Breast epithelium (tissue), 4 donors: ENCODE data around the gene VPS72. TPM values are rescaled to one million over a fixed set of nuclear protein-coding genes. Genes with fewer than 3 reads are reported as not detected.
"Not testable (repeated sequence)": the region's sequence is repeated elsewhere in the genome, so short reads cannot be mapped to it uniquely, and the experiment has no call there.

Experiments used
- DNase-seq, 2 donors: peaks; one replicate each; pipeline ENCODE4 v3.0.0-alpha.2; 2019; ENCODE audit warnings: low spot score in 2 of 2
- H3K27ac ChIP-seq, 2 donors: fragments of 200-600 bp; sonication (generic) in 1 of 2; one replicate each; pipeline ENCODE4 v1.5.1; 2016 to 2019; ENCODE audit warnings: mild to moderate bottlenecking in 1 of 2
- H3K27me3 ChIP-seq, 2 donors: fragments of 200-600 bp; sonication (generic) in 1 of 2; one replicate each; pipeline versions ENCODE4 v1.5.1 to v1.6.0; 2017 to 2019; ENCODE audit warnings: control low read depth in 1 of 2, mild to moderate bottlenecking in 1 of 2
- H3K36me3 ChIP-seq: fragments of 200-600 bp; one replicate; pipeline ENCODE4 v1.5.1; 2019
- H3K4me1 ChIP-seq, 2 donors: fragments of 200-600 bp; sonication (generic); one replicate each; pipeline ENCODE4 v1.5.1; 2016 to 2019; ENCODE audit warnings: control low read depth in 1 of 2
- H3K4me3 ChIP-seq, 3 donors: fragments of 200-600 bp; sonication (generic); 1 replicate in 2 of 3; 2 replicates in 1 of 3; pipeline ENCODE4 v1.5.1; 2016 to 2019; ENCODE audit warnings: mild to moderate bottlenecking in 3 of 3, moderate library complexity in 2 of 3
- H3K9me3 ChIP-seq, 2 donors: fragments of 200-600 bp; sonication (generic) in 1 of 2; one replicate each; pipeline ENCODE4 v1.5.1; 2016 to 2019; ENCODE audit warnings: control low read depth in 1 of 2
- POLR2A ChIP-seq: fragments of 450-650 bp; IDR thresholded peaks from one replicate; pipeline ENCODE4 v1.6.1; 2016; ENCODE audit warnings: antibody characterized with exemption, mild to moderate bottlenecking, moderate library complexity
- POLR2AphosphoS5 ChIP-seq, 3 donors: sonication (generic); formaldehyde crosslinking; IDR thresholded peaks; one replicate each; pipeline ENCODE4 v1.6.1; 2017; ENCODE audit warnings: antibody characterized with exemption in 3 of 3
- intact Hi-C: fragments of 100-400 bp; cut with DNase I; formaldehyde crosslinking; loops from one replicate; pipeline ENCODE4 v1.15.1; 2023; ENCODE audit warnings: low total_unique reads
- total RNA-seq, 3 donors: library from RNA; depleted of rRNA; stranded (reverse); fragments of >200 nt; gene quantifications; one replicate each; pipeline ENCODE4 v1.1.0, GENCODE V29; 2016
- TF ChIP-seq, protein P1 (sequence below), 3 donors: fragments of 450-650 bp; IDR thresholded peaks; one replicate each; pipeline ENCODE4 v1.5.1; 2016 to 2017; ENCODE audit warnings: antibody characterized with exemption in 3 of 3, mild to moderate bottlenecking in 3 of 3, moderate library complexity in 3 of 3

The VPS72 gene
- total RNA-seq, 3 donors from 2014 or later: 34.6 to 49.0 (median 34.7) TPM

DNA sequence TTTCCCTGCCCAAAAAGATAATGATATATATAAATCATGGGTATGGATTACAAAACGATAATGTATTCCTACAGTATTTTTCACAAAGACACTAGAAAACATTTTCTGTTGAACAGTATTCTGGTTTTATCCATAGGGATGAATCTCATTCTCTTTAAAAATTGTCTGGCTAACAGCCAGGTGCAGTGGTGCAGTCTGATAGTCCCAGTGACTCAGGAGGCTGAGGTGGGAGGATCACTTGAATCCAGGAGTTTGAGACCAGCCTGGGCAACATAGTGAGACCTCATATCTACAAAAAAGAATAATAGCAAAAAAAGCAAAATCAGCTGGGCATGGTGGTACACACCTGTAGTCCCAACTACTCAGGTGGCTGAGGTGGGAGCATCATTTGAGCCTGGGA is 31.6 kb upstream of the VPS72 start:
- no peaks in the 10 kb centered on the region for H3K9me3 ChIP-seq
- no peaks in the 10 kb centered on the region for H3K27me3 ChIP-seq
- intact Hi-C loops: no loop called here

DNA sequence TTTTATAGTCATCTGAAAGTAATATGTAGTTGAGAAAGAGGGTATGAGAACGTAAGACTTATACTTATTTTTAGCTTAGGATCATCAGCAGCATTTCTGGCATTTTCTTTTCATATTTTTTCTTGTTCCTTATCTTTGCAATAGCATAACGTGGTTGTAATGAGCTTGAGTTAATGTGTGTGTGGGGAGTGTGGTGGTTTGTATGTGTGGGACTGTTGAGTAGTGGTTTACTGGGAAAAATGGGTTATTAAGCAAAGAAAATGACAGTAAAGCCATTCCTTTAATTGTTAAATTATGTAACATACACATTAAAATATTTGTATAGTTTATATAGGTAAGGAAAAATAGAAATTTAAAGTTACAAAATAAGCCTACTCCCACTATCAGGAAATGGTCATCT is 23.6 kb upstream of the VPS72 start:
- no peak overlapping the region for H3K27ac ChIP-seq
- H3K27me3 ChIP-seq: no peaks in the 10 kb centered on the region
- no peak overlapping the region for H3K4me3 ChIP-seq
- no peaks in the 10 kb centered on the region for H3K9me3 ChIP-seq
- intact Hi-C loops: no loop called here
- H3K36me3 ChIP-seq: no peaks in the 10 kb centered on the region
- DNase-seq: no peak
- no peaks in the 10 kb centered on the region for H3K4me1 ChIP-seq
- TF ChIP-seq POLR2A (no peak), POLR2AphosphoS5 (IDR thresholded peaks at IDR 0.05) (no peak)
- TF ChIP-seq, protein P1, sequence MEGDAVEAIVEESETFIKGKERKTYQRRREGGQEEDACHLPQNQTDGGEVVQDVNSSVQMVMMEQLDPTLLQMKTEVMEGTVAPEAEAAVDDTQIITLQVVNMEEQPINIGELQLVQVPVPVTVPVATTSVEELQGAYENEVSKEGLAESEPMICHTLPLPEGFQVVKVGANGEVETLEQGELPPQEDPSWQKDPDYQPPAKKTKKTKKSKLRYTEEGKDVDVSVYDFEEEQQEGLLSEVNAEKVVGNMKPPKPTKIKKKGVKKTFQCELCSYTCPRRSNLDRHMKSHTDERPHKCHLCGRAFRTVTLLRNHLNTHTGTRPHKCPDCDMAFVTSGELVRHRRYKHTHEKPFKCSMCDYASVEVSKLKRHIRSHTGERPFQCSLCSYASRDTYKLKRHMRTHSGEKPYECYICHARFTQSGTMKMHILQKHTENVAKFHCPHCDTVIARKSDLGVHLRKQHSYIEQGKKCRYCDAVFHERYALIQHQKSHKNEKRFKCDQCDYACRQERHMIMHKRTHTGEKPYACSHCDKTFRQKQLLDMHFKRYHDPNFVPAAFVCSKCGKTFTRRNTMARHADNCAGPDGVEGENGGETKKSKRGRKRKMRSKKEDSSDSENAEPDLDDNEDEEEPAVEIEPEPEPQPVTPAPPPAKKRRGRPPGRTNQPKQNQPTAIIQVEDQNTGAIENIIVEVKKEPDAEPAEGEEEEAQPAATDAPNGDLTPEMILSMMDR (IDR thresholded peaks at IDR 0.05): no peak

More for the DNA sequence above, 31.6 kb upstream of the VPS72 start:
- no peak overlapping the region for H3K27ac ChIP-seq
- TF ChIP-seq, protein P1 (IDR thresholded peaks at IDR 0.05): no peak
- no peak for TF ChIP-seq POLR2AphosphoS5 (IDR thresholded peaks at IDR 0.05)
- TF ChIP-seq POLR2A: no peak
- no peak for DNase-seq
- no peak overlapping the region for H3K4me3 ChIP-seq
- no peaks in the 10 kb centered on the region for H3K4me1 ChIP-seq
- no peaks in the 10 kb centered on the region for H3K36me3 ChIP-seq

DNA sequence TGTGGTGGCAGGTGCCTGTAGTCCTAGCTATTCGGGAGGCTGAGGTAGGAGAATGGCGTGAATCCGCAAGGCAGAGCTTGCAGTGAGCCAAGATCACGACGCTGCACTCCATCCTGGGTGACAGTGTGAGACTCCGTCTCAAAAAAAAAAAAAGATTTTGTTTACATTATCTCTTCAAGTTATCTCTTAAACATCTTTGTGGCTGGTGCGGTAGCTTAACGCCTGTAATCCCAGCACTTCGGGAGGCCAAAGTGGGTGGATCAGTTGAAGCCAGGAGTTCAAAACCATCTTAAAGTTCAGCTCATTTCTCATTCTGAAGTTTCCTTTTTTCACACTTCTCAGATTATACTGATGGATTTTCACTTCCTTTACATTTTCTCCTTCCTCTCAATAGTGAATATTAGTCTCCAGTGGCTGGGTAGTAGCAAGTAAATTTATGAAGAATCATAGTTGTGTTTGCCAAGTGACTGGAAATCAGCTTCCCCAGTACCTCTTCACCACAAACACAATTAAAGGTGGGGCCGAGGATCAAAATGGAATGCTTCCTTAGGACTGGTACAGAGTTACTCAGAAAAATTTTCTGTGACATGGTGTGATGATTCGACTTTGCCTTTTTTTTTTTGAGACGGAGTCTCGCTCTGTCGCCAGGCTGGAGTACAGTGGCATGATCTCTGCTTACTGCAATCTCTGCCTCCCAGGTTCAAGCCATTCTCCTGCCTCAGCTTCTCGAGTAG is 22.1 kb upstream of the VPS72 start:
- Histone ChIP-seq H3K9me3 (no peaks in the 10 kb centered on the region), H3K27me3 (no peaks in the 10 kb centered on the region), H3K27ac (no peak overlapping the region), H3K4me3 (no peak overlapping the region), H3K4me1 (no peaks in the 10 kb centered on the region), H3K36me3 (no peaks in the 10 kb centered on the region)
- TF ChIP-seq, protein P1 (IDR thresholded peaks at IDR 0.05): no peak
- no peak for TF ChIP-seq POLR2AphosphoS5 (IDR thresholded peaks at IDR 0.05)
- no peak for TF ChIP-seq POLR2A
- intact Hi-C loops: no loop called here
- no peak for DNase-seq

DNA sequence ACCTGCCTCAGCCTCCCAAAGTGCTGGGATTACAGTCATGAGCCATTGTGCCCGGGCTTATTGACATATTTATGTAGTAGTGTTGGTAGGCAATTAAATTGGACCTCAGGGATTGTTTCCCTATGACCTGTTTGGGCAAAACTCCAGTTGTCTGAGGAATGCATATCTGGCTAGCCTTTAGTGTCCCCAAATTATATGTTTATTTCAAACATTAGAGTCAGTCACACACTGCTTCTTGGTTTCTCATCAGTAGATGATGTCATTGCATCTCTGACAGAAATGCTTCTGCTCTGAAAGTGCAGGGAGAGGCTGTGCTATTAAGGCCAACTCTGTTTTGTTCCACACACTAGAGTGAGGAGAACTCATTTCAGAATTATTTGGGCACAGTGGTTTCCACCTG is 20.8 kb upstream of the VPS72 start:
- H3K9me3 ChIP-seq: no peaks in the 10 kb centered on the region
- no peak overlapping the region for H3K4me3 ChIP-seq
- H3K36me3 ChIP-seq: no peaks in the 10 kb centered on the region
- H3K27me3 ChIP-seq: no peaks in the 10 kb centered on the region
- H3K27ac ChIP-seq: peak overlapping the region in 1 of 2 donors; percentile 32
- H3K4me1 ChIP-seq: no peaks in the 10 kb centered on the region
- intact Hi-C loops: no loop called here
- DNase-seq: no peak
- TF ChIP-seq POLR2A: no peak
- TF ChIP-seq, protein P1 (IDR thresholded peaks at IDR 0.05): no peak
- TF ChIP-seq POLR2AphosphoS5 (IDR thresholded peaks at IDR 0.05): no peak

DNA sequence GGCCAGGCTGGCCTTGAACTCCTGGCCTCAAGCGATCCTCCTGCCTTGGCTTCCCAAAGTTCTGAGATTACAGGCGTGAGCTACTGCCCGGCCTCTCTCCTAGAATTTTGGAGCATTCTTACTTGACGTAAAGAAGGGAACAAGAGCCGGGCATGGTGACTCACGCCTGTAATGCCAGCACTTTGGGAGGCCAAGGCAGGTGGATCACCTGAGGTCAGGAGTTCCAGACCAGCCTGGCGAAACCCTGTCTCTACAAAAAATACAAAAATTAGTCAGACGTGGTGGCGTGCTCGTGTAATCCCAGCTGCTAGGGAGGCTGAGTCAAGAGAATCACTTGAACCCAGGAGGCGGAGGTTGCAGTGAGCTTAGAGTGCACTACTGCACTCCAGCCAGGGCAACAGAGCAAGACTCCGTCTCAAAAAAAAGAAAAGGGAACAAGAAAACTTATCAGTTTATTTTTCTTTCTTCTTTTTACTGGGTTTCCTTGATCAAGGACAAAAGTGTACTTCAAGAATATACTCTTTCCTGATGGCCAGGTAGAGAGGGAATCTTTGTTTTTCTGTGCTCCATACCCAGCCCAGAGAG is 15.5 kb upstream of the VPS72 start:
- H3K27ac ChIP-seq, intact Hi-C loops, H3K4me1 ChIP-seq, H3K4me3 ChIP-seq, DNase-seq, H3K9me3 ChIP-seq, H3K36me3 ChIP-seq, H3K27me3 ChIP-seq: not testable (repeated sequence)
